ENCODE data around the gene RASSF4. TPM values are rescaled to one million over a fixed set of nuclear protein-coding genes. Genes with fewer than 3 reads are reported as not detected.

Gene RASSF4
- total RNA-seq, 1 donor from 2014 or later = 2.5 TPM

- Mint-ChIP-seq H3K36me3 (ENCODE audit: low read depth) (no peaks in the 10 kb centered on the region), H3K27ac (no peak overlapping the region), H3K4me3 (no peak overlapping the region), H3K9me3 (no peaks in the 10 kb centered on the region), H3K4me1 (ENCODE audit: low read depth) (peaks cover under 1% of the 10 kb centered on the region), H3K27me3 (ENCODE audit: insufficient read depth) (peaks cover 7% of the 10 kb centered on the region)
- intact Hi-C loops (cut with micrococcal nuclease) = no loop called here
- DNase-seq (ENCODE audit: low spot score) = no peak
These were observed 27.1 kb downstream of the RASSF4 start for GRCh38 chr10:44986670-44987069.

- H3K27me3 Mint-ChIP-seq (ENCODE audit: insufficient read depth) = peaks cover 7% of the 10 kb centered on the region
These were observed 29.5 kb downstream of the RASSF4 start for GRCh38 chr10:44988957-44989585.

GRCh38 chr10:44989597-44990301 is 30.1 kb downstream of the RASSF4 start:
- Mint-ChIP-seq H3K9me3 (no peaks in the 10 kb centered on the region), H3K36me3 (ENCODE audit: low read depth) (no peaks in the 10 kb centered on the region), H3K27me3 (ENCODE audit: insufficient read depth) (peaks cover 7% of the 10 kb centered on the region), H3K4me3 (no peak overlapping the region), H3K27ac (no peak overlapping the region), H3K4me1 (ENCODE audit: low read depth) (peaks cover 12% of the 10 kb centered on the region)
- no peak for DNase-seq (ENCODE audit: low spot score)
- intact Hi-C loops (cut with micrococcal nuclease) = no loop called here

More at GRCh38 chr10:44988957-44989585, 29.5 kb downstream of the RASSF4 start:
- intact Hi-C loops (cut with micrococcal nuclease) = no loop called here
- Mint-ChIP-seq H3K36me3 (ENCODE audit: low read depth) (no peaks in the 10 kb centered on the region), H3K9me3 (no peaks in the 10 kb centered on the region), H3K4me1 (ENCODE audit: low read depth) (peaks cover 6% of the 10 kb centered on the region), H3K4me3 (no peak overlapping the region), H3K27ac (no peak overlapping the region)
- no peak for DNase-seq (ENCODE audit: low spot score)

- H3K4me3 Mint-ChIP-seq = no peak overlapping the region
- DNase-seq (ENCODE audit: low spot score) = no peak
These were observed 30.7 kb downstream of the RASSF4 start for GRCh38 chr10:44990302-44990655.

GRCh38 chr10:44990965-44991364 is 31.4 kb downstream of the RASSF4 start:
- Mint-ChIP-seq H3K27me3 (ENCODE audit: insufficient read depth) (peaks cover 3% of the 10 kb centered on the region), H3K36me3 (ENCODE audit: low read depth) (no peaks in the 10 kb centered on the region), H3K4me1 (ENCODE audit: low read depth) (peaks cover 24% of the 10 kb centered on the region), H3K9me3 (no peaks in the 10 kb centered on the region), H3K4me3 (no peak overlapping the region), H3K27ac (no peak overlapping the region)
- no peak for DNase-seq (ENCODE audit: low spot score)
- intact Hi-C loops (cut with micrococcal nuclease) = no loop called here

More at GRCh38 chr10:44990302-44990655, 30.7 kb downstream of the RASSF4 start:
- peaks cover 17% of the 10 kb centered on the region for H3K4me1 Mint-ChIP-seq (ENCODE audit: low read depth)
- peaks cover 4% of the 10 kb centered on the region for H3K27me3 Mint-ChIP-seq (ENCODE audit: insufficient read depth)
- no peaks in the 10 kb centered on the region for H3K9me3 Mint-ChIP-seq
- H3K36me3 Mint-ChIP-seq (ENCODE audit: low read depth) = no peaks in the 10 kb centered on the region
- H3K27ac Mint-ChIP-seq = no peak overlapping the region
- intact Hi-C loops (cut with micrococcal nuclease) = no loop called here

GRCh38 chr10:44991571-44991970 is 32.0 kb downstream of the RASSF4 start:
- Mint-ChIP-seq H3K27me3 (ENCODE audit: insufficient read depth) (peaks cover 3% of the 10 kb centered on the region), H3K9me3 (no peaks in the 10 kb centered on the region), H3K4me3 (no peak overlapping the region), H3K4me1 (ENCODE audit: low read depth) (peaks cover 29% of the 10 kb centered on the region), H3K36me3 (ENCODE audit: low read depth) (no peaks in the 10 kb centered on the region), H3K27ac (no peak overlapping the region)
- intact Hi-C loops (cut with micrococcal nuclease) = no loop called here
- DNase-seq (ENCODE audit: low spot score) = no peak

- Mint-ChIP-seq H3K27me3 (ENCODE audit: insufficient read depth) (peaks cover 3% of the 10 kb centered on the region), H3K4me3 (no peak overlapping the region), H3K9me3 (no peaks in the 10 kb centered on the region), H3K36me3 (ENCODE audit: low read depth) (no peaks in the 10 kb centered on the region), H3K4me1 (ENCODE audit: low read depth) (peaks cover 29% of the 10 kb centered on the region), H3K27ac (no peak overlapping the region)
- intact Hi-C loops (cut with micrococcal nuclease) = no loop called here
- DNase-seq (ENCODE audit: low spot score) = no peak
These were observed 32.6 kb downstream of the RASSF4 start for GRCh38 chr10:44992070-44992731.

GRCh38 chr10:44992732-44993225 is 33.2 kb downstream of the RASSF4 start:
- DNase-seq (ENCODE audit: low spot score) = no peak

GRCh38 chr10:44993226-44993921 is 33.8 kb downstream of the RASSF4 start:
- intact Hi-C loops (cut with micrococcal nuclease) = no loop called here
- Mint-ChIP-seq H3K4me1 (ENCODE audit: low read depth) (peaks cover 29% of the 10 kb centered on the region), H3K36me3 (ENCODE audit: low read depth) (no peaks in the 10 kb centered on the region), H3K27ac (no peak overlapping the region), H3K27me3 (ENCODE audit: insufficient read depth) (peaks cover 7% of the 10 kb centered on the region), H3K9me3 (no peaks in the 10 kb centered on the region), H3K4me3 (no peak overlapping the region)
- no peak for DNase-seq (ENCODE audit: low spot score)

More at GRCh38 chr10:44992732-44993225, 33.2 kb downstream of the RASSF4 start:
- peaks cover 2% of the 10 kb centered on the region for H3K27me3 Mint-ChIP-seq (ENCODE audit: insufficient read depth)
- H3K27ac Mint-ChIP-seq = no peak overlapping the region
- intact Hi-C loops (cut with micrococcal nuclease) = no loop called here
- H3K9me3 Mint-ChIP-seq = no peaks in the 10 kb centered on the region
- H3K36me3 Mint-ChIP-seq (ENCODE audit: low read depth) = no peaks in the 10 kb centered on the region
- H3K4me3 Mint-ChIP-seq = no peak overlapping the region
- peaks cover 29% of the 10 kb centered on the region for H3K4me1 Mint-ChIP-seq (ENCODE audit: low read depth)

- no peak for DNase-seq (ENCODE audit: low spot score)
- Mint-ChIP-seq H3K36me3 (ENCODE audit: low read depth) (no peaks in the 10 kb centered on the region), H3K4me3 (no peak overlapping the region), H3K9me3 (no peaks in the 10 kb centered on the region), H3K27ac (no peak overlapping the region), H3K27me3 (ENCODE audit: insufficient read depth) (peaks cover 7% of the 10 kb centered on the region), H3K4me1 (ENCODE audit: low read depth) (peaks cover 29% of the 10 kb centered on the region)
- intact Hi-C loops (cut with micrococcal nuclease) = no loop called here
These were observed 34.5 kb downstream of the RASSF4 start for GRCh38 chr10:44993922-44994751.

- Mint-ChIP-seq H3K4me3 (peak overlapping the region; percentile 39), H3K4me1 (ENCODE audit: low read depth) (peaks cover 32% of the 10 kb centered on the region), H3K27ac (no peak overlapping the region), H3K9me3 (no peaks in the 10 kb centered on the region), H3K36me3 (ENCODE audit: low read depth) (peaks cover under 1% of the 10 kb centered on the region), H3K27me3 (ENCODE audit: insufficient read depth) (peaks cover 7% of the 10 kb centered on the region)
- no peak for DNase-seq (ENCODE audit: low spot score)
- intact Hi-C loops (cut with micrococcal nuclease) = no loop called here
These were observed 35.3 kb downstream of the RASSF4 start for GRCh38 chr10:44994752-44995530.
